Activated CD8-positive, alpha-beta memory T cell treated with anti-CD3 and anti-CD28 coated beads for 4 hours (primary cell): Measurements from ENCODE around the gene CLINT1.
"Not testable (repeated sequence)": the region's sequence is repeated elsewhere in the genome, so short reads cannot be mapped to it uniquely, and the experiment has no call there.

ENCODE experiments used
- DNase-seq, 2 donors: peaks; one replicate each; pipeline ENCODE4 v3.0.0-alpha.2; 2020; ENCODE audit warnings: low read depth in 2 of 2

The CLINT1 gene

DNA sequence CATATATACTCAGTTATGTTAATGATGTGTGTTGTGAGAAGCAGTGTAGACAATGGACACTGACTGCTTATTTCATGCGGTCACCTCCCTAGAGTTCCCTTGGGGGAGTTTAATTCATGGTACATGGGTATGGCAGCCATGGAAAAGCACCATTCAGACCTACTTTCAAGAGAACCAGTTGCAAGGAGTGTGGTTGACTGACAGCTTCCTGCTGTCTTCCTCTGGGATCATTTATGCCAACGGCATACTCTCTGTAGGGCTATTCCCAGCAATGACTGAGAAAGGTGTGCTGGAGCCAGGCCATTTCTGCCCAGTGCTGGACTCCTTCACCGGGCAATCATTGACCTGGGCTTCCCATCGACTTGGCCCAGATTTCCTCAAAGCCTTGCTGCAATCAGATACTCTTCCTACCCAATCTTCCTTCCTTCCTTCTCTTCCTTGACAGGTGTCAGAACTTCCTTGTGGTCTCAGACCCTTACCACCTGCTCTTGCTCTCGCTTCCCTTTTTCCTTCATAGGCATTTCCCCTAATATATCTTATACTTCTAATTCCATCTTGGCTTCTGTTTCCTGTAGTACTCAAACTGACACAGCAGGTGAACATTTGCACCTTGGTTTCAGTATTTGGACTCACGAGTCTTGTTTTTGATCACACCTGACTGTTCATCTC, 3.4 kb upstream of the CLINT1 start:
- DNase-seq, result no peak

DNA sequence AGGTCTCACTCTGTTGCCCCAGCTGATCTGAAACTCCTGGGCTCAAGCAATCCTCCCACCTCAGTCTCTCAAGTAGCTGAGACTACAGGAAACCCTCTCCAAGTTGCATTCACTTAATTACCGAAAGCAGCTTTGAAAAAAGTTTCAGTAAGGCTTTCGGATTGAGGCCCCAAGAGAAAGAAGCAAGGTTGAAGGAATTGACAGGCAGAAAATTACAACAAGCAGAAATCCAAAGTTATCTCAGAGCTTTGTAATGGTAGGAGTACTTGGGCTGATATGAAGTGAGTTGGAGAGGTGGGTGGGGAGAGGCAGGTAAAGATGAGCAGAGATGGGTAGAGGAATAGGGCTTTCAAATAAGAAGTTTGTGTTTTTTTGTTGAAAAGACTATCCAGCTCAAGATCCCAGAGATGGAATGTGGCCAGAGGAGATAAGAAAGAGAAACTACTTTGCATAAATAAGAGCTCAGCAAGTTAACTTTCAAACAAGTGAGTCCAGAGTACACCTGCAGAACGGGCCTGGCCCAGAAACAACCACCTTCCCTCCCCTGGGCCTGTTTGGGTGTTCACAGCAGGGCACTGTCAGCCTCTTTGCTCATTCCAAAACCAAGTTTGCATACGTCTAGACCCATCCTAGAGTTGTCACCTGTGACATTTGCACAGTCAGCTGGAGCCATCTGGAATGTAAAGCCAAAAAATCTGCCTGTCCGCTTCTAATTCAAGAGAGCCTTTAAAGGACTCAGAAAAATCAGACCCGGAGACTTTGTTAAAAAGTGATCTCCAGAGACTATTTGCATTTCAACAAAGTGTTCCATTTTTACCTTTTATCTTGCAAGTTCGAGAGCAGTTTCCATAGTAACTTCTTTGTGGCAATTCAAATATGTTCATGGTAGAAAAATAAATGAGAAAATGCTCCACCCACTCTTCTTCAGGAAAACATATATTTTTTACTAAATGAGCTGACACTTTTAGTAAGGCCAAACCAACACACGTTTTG, 2.2 kb upstream of the CLINT1 start:
- no peak for DNase-seq

- no peak for DNase-seq
Observed at GRCh38 chr5:157859227-157859575, 256 bp upstream of the CLINT1 start.

DNA sequence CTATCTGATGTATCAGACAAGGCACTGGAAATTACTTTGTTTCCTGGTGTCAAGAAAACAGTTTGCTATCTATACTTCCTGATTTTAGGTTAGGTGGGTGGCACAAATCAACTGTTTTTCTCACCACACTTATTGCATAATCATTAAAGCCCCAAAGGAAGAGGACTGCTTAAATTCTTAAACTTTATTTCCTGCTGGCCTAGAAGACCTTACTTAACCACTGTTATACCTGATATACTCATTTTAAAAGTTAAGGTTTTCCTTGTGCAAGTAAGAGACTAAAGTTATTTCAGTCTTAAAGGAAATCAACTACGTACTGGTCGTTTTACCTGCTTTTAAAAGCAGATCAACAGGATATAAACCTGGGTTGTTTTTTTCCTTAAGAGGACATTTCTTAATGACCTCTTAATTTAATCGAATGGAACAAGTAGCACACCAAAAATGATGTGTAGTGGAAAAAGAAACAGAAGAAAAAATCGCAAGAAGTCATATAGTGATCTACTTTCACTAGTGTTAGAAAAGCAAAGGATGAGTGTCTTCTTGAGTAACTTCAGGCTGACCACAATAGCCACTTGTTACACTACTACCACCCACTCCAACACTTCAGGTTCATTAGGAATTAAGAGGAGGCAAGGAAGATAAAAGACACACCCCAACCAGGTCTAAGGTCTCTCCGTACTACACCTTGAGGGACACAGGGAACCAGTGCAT, 974 bp downstream of the CLINT1 start:
- DNase-seq, result no peak

DNA sequence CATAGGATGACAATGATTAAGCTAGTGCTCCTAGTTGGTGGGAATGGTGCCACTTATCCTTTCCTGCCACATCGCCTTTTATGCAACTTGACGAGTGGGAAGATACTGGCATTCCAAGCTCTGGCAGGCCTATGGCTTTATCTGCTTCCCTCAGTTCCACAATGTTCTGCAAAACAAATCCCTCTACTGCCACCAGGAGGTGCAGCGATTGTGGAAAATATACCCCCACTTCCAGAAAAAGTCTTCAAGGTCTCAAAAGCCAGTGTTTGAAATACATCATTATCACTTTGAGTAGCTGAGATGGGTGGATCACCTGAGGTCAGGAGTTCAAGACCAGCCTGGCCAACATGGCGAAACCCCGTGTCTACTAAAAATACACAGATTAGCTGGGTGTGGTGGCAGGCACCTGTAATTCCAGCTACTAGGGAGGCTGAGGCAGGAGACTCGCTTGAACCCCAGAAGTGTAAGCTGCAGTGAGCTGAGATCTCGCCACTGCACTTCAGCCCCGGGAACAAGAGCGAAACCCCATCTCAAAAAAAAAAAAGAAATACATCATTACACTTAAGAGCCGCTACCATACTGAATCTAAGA, 3.4 kb downstream of the CLINT1 start:
- DNase-seq, result no peak

GRCh38 chr5:157853365-157853764, 5.6 kb downstream of the CLINT1 start:
- not testable (repeated sequence) for DNase-seq

GRCh38 chr5:157845914-157846598, 12.9 kb downstream of the CLINT1 start:
- no peak for DNase-seq

- DNase-seq, result no peak
Observed at GRCh38 chr5:157842787-157843186, 16.2 kb downstream of the CLINT1 start.

- DNase-seq, result no peak
Observed at GRCh38 chr5:157842185-157842584, 16.8 kb downstream of the CLINT1 start.

DNA sequence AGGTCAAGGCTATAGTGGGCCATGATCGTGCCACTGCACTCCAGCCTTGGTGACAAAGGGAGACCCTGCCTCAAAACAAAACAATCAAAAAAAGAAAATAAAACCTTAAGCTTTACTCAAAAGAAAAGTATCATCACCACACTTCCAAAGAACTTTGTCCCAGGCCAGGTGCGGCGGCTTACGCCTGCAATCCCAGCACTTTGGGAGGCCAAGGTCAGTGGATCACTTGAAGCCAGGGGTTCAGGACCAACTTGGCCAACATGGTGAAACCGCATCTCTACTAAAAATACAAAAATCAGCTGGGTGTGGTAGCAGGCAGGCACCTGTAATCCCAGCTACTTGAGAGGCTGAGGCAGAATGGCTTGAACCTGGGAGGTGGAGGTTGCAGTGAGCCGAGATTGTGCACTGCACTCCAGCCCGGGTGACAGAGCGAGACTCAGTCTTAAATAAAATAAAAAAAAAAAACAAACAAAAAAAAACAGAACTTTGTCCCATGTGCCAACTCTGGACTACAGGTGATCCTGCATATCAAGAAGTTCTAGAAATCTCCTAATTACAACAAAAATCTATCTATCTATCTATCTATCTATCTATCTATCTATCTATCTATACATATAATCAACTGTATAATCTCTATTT, 19.7 kb downstream of the CLINT1 start:
- no peak for DNase-seq

GRCh38 chr5:157836121-157836753, 22.7 kb downstream of the CLINT1 start:
- no peak for DNase-seq

- DNase-seq, result no peak
Observed at GRCh38 chr5:157835041-157835440, 23.9 kb downstream of the CLINT1 start.

DNA sequence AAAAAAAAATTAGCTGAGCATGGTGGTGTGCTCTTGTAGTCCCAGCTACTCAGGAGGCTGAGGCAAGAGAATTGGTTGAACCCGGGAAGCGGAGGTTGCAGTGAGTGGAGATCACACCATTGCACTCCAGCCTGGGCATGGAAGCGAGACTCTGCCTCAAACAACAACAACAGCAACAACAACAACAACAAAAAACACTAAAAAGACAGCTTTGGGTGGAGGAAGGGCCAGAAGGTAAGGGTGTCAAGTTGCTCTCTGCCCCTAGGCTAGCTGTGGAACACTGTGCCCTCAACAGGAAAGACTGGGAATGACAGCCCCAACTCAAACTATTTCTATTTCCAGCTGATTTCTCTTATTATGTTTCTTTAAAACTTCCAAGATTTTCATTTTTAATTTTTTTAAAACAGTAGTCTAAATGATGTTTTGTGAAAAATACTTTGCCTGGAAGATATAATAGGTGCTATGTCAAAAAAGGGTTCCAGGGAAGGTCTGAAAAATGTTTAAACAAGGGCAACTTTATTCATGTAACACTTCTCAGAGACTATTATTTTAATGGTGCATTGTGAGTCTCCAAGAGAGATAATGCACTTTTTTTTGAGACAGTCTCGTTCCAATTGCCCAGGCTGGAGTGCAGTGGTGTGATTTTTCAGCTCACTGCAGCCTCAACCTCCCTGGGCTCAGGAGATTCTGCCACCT, 29.9 kb downstream of the CLINT1 start:
- DNase-seq, result no peak

GRCh38 chr5:157828105-157828943, 30.6 kb downstream of the CLINT1 start:
- no peak for DNase-seq

DNA sequence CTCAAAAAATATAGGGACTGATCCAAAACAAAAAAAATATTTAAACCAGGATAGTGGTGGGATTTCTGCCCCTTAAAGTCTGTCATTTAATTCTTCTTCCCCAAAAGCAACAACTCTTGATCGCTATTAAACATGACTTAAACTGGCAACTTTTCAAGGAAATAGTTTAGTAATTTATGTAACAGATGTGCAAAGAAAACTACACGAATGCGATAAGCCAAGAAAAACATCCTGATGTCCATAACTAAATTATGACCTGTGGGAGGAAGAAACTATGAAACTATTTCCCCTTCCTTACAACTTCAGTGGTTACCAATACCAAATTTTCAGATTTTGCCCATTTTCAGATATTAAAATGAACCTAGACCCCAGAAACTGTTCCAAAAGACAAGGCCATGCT, 31.5 kb downstream of the CLINT1 start:
- DNase-seq, result no peak

DNA sequence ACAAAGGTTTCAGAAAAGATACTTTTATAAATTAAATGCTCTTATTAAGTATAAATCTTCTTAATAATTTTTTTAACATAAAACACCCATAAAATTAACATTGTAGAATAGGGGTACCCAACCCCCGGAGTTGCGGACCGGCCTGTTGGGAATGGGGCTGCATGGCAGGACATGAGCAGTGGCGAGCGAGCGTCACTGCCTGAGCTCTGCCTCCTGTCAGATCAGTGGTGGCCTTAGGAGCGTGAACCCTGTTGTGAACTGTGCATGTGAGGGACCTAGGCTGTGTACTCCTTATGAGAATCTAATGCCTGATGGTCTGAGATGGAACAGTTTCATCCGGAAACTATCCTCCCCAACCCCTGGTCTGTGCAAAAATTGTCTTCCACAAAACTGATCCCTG, 35.3 kb downstream of the CLINT1 start:
- no peak for DNase-seq

DNA sequence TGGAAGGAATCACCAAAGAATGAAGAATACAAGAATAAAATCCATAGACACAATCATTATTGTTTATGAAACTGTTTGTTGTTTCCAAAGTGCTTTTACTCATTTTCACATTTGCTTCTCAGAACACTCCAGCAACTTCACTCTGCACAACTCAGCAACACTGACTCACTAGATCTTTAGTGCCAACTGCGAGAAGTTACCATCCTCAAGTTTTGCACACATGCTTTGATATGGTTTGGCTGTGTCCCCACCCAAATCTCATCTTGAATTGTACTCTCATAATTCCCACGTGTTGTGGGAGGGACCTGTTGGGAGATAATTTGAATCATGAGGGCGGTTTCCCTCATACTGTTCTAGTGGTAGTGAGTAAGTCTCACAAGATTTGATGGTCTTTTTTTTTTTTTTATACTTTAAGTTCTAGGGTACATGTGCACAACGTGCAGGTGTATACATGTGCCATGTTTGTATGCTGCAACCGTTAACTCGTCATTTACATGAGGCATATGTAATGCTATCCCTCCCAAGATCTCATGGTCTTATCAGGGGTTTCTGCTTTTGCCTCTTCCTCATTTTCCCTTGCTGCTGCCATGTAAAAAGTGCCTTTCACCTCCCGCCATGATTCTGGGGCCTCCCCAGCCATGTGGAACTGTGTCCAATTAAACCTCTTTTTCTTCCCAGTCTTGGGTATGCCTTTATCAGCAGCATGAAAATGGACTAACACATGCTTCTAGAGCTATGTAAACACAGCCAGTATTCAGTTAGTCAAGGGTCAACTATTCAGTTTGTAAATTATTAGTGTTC, 36.9 kb downstream of the CLINT1 start:
- DNase-seq, result no peak

DNA sequence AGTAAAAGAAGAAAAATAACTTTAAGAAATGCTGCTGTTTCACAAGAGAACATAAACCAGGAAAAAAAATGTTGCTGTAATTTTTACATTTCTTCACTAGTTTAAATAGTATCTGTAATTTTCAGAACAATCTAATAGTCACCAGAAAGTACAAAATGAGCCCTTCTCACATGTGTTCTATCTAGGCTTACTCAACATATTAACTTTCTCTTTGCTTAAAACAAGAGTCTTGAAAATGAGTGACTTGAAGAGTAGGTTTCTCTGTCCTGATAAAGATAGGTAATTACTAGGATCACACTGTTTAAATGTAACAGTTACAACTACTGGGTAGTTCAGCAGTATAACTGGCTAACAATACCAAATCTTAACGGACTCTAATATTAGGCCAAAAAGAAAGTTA, 37.5 kb downstream of the CLINT1 start:
- DNase-seq, result no peak
